SH-SY5Y (cell line): ENCODE results near the gene AGAP1.

ENCODE experiments used
- GATA2 ChIP-seq: IDR thresholded peaks from 2 replicates; pipeline ENCODE4 v1.6.1; 2011; ENCODE audit warnings: mild to moderate bottlenecking, low read depth, low read length
- GATA3 ChIP-seq: IDR thresholded peaks from 2 replicates; pipeline ENCODE4 v1.6.1; 2011; ENCODE audit warnings: low read depth, mild to moderate bottlenecking, low read length, moderate library complexity

DNA sequence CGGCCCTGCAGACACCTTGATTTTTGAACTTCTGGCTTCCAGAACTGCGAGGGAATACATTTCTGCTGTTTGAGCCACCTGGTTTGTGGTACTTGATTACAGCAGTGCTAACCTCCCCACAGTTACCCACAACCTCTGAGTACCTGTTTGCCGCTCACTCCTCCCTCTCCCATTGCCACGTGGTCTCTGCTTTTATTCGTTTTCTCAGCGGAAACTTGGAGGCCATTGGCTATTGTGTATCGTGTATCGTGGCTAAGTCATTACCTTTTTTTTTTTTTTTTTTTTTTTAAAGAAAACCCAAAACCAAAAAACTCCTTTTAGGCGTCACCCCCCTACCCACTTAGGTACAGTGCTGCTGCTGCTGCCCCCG lies 90.8 kb downstream of the AGAP1 start:
- TF ChIP-seq GATA2, result no peak
- TF ChIP-seq GATA3, result no peak
